Activated CD8-positive, alpha-beta memory T cell treated with anti-CD3 and anti-CD28 coated beads for 1 hour (primary cell): Measurements from ENCODE around the gene IGFALS.

ENCODE experiments used
- DNase-seq, 2 donors: peaks; one replicate each; pipeline ENCODE4 v3.0.0-alpha.2; 2020; ENCODE audit warnings: low read depth in 1 of 2; ENCODE audit errors: extremely low read depth in 1 of 2

IGFALS gene

DNA sequence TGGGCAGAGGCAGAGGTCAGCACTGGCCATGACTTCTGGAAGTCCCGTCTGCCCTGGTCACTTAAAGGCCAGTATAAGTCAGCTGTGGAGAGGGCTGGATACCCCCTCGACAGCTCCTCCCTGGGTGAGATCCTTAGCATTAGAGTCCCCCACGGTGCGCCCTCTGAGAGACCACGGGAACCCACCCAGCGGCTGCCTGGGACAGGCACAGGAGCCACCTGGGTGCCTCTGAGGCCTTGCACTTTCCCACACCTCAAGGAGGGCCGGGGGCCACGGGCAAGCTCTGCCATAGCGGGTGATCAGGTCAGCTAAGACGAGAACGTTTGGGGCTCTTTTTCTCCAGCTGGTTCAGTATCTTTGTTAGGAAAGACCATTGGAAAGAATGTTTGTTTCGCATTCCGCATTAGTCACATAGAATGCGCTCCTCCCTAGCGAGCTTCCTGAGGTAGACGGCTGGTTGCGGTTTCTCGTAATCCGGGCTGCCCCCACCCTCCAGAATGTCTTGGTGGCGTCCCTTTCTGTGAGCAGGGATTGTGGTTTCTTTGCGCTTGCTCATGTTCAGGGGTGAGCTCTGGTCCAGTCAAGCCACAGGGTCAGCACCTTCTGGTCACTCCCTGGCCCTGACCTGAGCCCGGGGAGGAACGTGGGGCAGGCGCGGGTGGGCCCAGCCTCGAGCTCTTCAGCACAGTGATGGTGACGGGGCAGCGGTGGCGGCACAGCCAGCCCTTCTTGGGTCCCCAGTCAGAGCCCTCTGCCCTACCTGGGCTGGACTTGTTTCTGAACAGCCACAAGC is 47.4 kb downstream of the IGFALS start:
- DNase-seq: no peak

DNA sequence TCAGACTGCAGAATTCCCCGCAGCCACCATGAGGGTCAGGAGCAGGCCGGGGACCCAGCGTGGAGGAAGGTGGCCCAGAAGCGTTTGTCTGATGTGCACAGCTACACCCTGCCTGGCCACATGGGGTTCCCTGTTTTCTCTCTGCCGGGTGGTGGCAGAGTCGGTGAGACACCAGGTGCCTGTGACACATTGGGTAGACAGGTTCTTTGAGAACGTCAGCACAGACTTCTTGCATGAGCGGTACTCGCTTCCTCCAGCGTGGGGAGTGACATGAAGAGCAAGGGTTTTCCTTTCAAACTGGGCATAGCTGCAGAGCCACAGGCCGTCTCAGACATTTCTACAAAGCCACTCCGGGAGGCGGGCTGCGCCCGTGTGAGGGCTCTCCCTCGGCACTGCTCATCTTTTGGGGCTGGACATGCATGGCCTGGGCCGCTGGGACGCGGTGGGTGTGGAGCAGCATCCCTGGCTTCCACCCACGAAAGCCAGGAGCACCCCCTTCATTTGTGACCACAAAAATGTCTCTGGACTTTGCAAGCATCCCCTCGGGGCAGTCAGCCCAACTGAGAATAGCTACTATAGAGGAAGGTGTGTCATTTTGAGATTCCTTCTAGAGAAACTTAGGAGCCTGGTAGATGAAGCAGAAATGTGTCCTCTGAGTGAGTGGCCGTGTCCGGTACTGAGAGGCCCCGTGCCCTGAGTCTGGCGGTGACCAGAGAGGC is 48.2 kb downstream of the IGFALS start:
- DNase-seq: no peak

DNA sequence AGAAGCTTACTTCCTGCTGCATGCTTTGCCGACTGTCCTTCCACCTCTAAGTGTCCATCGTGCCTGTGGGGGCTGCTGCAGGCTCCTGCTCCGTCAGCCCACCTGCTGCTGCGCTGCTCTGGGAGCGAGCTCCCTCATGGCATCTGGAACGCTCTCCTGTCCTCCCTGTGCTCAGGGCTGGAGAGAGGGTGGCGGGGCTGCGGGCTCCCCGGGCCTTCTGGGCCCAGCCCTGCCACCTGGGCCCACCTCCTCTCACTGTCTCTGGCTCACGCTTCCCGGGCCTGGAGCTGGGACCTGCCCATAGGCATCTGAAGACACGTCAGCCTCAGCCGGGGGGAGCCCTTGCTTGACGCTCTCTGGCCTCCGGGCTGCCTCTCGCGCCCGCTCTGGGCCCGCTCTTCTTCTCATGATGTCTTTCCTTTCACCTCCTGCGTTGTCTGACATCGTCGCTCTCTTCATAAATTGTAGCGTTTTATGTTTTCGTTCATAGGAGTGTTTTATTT is 49.1 kb downstream of the IGFALS start:
- no peak for DNase-seq

DNA sequence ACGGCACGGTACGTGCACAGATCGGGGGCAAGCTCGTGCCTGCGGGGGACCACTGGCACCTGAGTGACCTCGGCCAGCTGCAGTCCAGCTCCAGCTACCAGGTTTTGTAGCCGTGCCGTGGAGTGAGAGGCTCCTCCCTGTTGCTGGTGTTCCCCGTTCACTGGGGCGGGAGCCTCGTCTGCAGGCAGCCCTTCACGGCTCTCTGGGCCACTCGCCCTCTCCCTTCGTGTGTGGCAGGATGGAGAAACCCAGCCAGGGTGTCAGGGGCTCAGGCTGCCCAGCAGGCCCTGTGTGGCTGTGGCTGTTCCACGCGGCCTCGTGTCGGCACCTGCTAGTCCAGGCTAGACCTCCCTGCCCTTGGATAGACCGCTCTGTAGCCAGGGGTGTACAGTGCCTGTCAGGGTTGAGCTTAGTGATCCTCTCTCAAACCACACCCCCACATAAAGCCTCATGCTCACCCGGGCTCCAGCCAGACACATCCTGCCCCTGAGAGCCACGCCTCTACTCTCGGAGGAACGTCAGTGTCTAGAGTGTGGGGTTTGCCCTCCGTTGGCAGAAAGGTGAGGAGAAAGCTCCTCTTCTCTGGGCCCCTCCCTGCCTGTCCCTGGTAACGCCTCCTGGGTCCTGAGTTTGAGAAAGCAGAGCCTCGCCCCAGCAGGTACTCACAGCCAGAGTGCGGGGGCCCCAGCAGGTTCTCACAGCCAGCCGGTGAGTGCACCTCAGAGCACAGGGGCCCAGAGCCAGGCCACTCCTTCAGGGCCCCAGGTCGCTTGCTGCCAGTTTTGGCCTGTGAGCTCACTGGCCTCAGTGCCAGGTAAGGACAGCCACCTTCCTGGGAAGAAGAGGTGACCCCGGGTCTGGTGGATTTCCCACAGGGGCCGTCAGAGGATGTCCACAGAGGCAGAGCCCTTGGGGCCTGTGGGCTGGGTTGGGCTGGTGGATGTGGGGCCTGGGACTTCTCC is 49.8 kb downstream of the IGFALS start:
- no peak for DNase-seq

DNA sequence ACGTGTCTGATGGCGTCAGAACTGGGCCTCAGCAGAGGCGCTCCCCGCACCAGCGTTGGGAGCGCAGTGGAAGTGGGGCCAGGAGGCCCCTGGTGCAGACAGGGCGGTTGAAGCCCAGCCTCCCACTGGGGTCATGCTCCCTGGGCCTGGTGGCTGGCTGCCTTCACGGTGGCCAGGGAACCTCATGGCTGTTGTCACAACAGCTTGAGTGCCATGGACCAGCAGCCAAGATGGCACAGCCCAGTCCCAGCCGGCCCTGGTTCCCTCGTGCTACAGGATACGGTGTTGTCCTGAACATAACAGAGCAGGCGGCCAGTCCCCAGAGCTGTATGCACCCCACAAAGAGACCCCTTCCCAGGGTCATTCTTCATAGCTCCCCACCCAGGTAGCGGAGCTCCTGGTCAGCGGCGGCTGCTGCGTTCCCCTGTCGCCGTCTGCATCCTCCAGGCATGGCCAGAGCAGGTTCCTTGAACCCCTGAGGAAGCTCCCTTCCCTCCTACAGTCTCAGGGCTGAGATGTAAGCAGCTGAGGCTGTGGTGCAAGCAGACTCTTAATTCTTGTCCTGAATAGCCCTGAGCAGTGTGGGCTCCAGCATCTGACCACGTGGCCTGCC is 51.8 kb downstream of the IGFALS start:
- no peak for DNase-seq

DNA sequence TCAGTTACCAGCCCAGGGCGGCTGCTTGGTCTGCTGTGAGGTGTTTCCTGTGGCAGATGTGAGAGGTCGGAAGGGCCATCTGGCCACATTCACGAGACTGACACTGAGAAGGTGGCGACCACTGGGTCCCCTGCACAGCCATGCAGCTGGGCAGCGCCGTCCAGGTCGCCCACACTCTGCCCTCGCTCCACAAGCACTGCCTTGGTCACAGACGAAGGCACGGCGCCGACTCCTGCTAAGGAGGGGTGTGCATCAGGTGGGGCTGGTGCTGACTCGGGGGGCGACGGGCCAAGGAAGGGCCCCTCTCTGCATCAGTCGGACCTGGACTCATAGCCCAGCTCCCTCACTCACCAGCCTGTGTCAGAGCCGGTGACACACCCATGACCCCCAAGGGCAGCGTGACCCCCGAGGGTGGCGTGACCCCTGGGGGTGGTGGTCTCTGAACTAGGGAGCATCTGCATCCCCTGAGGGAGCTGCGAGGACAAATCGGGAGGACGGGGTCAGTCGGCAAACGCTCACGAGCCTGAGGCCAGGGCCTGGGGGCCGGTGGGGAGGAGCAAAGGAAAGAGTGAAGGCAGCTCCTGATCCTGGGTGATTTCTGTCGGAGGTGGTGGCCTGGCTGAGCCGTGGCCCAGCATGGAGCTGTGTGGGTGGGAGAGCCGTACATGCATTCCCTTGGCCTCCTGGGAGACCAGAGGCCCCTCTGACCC is 52.6 kb downstream of the IGFALS start:
- DNase-seq: no peak
